WI38 (cell line): ENCODE data around the gene UPP2.

ENCODE experiments used
- H3K4me3 ChIP-seq: 2 replicates; pipeline ENCODE4 v1.5.1; 2011; ENCODE audit warnings: low read depth, mild to moderate bottlenecking, control low read depth, low read length
- TF ChIP-seq, protein P1 (sequence below): IDR thresholded peaks from 2 replicates; pipeline ENCODE4 v1.5.1; 2012; ENCODE audit warnings: low read depth, mild to moderate bottlenecking, control low read depth, low read length

UPP2 gene

GRCh38 chr2:158071018-158071417, 30.7 kb upstream of the UPP2 start:
- TF ChIP-seq, protein P1, sequence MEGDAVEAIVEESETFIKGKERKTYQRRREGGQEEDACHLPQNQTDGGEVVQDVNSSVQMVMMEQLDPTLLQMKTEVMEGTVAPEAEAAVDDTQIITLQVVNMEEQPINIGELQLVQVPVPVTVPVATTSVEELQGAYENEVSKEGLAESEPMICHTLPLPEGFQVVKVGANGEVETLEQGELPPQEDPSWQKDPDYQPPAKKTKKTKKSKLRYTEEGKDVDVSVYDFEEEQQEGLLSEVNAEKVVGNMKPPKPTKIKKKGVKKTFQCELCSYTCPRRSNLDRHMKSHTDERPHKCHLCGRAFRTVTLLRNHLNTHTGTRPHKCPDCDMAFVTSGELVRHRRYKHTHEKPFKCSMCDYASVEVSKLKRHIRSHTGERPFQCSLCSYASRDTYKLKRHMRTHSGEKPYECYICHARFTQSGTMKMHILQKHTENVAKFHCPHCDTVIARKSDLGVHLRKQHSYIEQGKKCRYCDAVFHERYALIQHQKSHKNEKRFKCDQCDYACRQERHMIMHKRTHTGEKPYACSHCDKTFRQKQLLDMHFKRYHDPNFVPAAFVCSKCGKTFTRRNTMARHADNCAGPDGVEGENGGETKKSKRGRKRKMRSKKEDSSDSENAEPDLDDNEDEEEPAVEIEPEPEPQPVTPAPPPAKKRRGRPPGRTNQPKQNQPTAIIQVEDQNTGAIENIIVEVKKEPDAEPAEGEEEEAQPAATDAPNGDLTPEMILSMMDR = no peak
- H3K4me3 ChIP-seq = no peak overlapping the region

- no peak overlapping the region for H3K4me3 ChIP-seq
- TF ChIP-seq, protein P1 = no peak
Observed at GRCh38 chr2:158072361-158072760, 29.3 kb upstream of the UPP2 start.

DNA sequence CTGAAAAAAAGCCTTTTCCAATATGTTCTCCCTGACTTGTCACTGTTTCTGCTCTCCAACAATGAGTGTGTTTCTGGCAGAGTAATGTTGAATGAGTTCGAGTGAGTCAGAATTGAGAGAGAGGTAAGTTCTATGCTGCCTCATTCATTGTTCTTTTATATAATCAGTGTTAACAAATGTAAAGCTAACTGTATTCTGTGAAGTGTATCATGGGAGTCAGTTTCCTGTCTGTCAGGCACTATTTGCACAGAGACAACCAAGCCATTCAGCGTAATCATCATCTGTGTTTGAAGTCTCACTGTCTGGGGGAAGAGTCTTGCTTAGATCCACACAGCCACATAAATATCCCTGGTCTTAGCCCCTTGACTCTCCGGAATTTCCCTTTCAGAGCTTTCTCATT, 22.0 kb upstream of the UPP2 start:
- TF ChIP-seq, protein P1 = no peak

DNA sequence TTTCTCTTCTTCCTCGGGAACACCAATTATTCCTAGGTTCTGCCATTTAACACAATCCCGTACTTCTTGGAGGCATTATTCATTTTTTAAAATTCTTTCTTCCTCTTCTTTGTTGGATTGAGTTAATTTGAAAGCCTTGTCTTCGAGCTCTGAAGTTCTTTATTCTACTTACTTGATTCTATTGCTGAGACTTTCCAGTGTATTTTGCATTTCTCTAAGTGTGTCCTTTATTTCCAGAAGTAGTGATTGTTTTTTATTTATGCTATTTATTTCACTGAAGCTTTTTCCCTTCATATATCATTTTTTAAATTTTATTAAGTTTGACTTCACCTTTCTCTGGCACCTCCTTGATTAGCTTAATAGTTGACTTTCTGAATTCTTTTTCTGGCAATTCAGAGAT, 13.6 kb upstream of the UPP2 start:
- TF ChIP-seq, protein P1 = no peak
- H3K4me3 ChIP-seq = no peak overlapping the region

More for the DNA sequence above, 22.0 kb upstream of the UPP2 start:
- no peak overlapping the region for H3K4me3 ChIP-seq

DNA sequence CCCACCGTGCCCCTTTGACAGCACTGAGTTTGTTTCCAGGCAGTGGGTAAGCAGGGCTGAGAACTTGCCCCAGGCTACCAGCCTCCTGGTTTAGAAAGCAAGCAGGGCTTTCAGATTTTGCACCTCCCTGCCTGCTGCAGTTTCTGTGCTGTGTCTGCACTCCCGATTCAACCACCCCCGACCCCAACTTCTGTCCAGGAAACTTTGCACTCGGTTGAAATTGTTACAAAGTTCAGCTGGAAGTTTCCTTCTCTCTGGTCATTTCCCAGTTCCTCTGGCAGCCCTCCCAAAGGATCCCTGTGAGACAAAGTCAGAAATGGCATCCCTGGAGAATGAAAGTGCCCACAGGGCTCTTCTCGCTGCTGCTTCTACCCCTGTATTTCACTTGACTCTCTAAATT, 12.4 kb upstream of the UPP2 start:
- TF ChIP-seq, protein P1 = no peak
- no peak overlapping the region for H3K4me3 ChIP-seq

DNA sequence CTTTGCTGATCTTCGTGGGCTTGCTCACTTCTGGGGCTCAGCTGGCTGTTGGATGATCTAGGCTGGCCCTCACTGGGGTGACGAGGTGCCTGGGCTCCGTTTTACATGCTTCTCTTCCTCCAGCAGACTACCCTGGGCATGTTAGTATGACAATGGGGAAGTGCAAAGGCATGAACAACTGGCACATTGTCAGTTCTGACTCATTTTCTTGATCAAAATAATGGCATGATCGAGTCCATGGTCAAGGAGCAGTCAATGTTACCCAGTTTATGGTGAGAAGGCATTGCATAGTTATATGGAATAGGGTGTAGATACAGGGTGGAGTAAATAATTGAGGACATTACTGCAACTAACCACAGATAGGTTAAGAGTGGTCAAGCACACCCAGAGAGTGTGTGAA, 10.0 kb upstream of the UPP2 start:
- TF ChIP-seq, protein P1 = no peak
- no peak overlapping the region for H3K4me3 ChIP-seq

DNA sequence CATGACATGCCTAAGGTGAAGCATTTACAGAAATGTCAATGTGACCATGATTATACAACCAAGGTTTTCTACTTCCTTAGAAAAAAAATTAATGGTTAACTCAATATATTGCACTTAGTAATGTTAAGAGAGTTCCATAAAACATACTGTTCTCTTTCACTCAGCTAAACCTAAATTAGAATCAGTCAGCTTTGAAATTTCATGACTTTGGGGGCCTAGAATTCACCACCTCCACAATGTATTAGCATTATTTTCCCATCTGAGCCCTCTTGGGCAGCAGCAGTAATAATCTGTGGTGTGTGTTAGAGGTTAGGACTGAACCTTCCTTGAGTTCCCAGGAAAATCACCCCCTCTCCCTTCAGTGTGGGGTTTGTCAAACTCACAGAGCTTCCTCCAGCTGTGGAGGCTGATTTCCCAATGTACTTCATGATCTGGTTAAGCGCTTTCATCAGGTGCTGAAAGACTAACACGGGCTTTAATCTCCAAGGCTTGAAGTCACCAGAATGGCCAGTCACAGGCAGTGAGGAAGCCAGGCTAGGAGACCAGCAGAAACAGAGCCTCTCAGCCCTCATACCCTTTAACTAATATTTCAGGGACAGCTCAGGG, 7.1 kb upstream of the UPP2 start:
- no peak overlapping the region for H3K4me3 ChIP-seq
- TF ChIP-seq, protein P1 = no peak
